IPS DF 4.7 (cell line): Measurements from ENCODE around the gene PTPRG.

ENCODE experiments used
- DNase-seq: peaks from one replicate; pipeline ENCODE4 v3.0.0-alpha.2; 2013; ENCODE audit warnings: low spot score; ENCODE audit errors: extremely low read depth

PTPRG gene

DNA sequence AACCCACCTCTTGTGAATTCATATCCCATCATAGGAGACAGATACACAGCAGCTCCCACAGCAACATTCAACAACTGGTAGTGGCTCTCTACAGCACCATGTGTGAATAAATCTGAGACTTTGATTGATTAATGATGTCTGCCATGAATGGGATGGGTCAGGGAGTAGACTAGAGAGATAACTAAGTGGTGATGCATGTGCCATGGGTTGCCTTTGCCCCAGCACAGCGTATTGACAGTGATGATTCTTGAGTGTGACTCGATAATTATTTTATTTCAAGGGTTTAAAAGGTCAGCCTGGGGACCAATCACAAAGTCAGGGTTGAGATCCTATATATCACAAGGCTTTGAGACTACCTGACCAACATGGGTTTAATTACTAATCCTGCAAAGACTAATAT lies 295.9 kb downstream of the PTPRG start:
- no peak for DNase-seq

DNA sequence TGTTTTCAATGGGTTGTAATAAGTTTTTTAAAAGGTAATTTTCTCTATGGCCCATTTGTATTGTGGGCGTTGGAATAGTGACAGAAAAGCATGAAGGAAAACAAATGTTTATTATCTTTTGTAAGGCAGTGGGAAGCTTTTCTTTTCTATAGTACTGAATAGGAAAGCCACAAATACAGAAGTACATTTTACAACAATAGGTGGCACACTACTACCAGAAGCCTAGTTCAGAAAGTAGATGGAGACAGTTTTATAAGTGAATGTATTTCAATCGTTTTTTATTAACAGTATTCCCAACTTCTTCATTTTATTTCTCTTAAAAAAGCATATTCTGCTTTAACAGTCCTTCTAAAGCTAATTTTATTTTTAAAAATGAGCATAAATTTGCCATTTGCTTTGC lies 296.7 kb downstream of the PTPRG start:
- DNase-seq = no peak

GRCh38 chr3:61861410-61861809 lies 300.0 kb downstream of the PTPRG start:
- no peak for DNase-seq

DNA sequence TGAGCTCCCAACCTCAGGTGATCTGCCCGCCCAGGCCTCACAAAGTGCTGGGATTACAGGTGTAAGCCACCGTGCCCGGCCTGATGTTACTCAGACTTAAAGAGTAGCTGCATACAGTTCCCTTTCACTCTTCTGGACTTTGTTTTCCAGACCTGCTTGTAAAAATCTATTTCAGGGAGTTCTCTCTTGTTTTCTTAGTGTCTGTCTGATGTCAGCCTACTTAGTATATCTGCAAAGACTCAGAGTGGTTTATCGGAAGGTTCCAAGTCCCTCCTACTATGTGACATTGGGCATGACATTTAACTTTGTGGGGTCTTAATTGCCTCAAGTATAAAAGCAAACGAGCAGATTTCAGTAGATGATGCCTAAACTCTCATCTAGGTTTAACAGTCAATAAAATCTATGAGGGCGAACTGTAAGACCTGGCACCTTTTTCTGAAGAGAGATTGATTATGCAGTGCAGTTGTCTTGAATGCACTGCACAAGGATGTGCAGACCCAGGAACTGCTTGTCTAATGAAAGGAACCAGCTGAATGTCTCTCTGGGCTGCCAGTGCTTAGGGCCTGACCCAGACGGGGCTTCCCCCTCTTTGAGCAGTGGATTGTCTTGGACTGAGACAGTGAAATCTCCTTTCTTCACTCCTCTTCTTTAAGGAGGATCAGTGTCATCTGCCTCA lies 301.4 kb downstream of the PTPRG start:
- no peak for DNase-seq

DNA sequence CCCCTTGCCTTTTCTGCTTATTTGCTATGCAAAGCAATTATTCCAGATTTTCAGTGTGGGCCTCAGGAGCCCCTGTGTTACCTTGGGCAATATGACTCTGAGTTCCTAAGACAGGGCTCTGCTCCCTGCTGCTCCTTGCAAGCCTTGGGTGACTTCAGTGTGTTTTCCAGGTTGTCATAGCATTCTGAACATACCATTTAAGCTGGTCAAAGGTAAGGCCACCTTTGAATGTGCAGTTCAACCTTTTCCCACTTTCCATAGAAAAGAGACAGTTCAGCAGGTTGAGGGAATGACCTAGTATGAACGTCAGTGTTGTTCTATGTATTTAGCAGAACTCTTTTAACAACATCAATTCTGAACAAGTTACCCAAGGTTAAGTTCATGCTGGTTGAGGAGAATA lies 302.2 kb downstream of the PTPRG start:
- no peak for DNase-seq

- DNase-seq = no peak
Observed at GRCh38 chr3:61864886-61865285, 303.5 kb downstream of the PTPRG start.

- DNase-seq = no peak
Observed at GRCh38 chr3:61865466-61866152, 304.2 kb downstream of the PTPRG start.

DNA sequence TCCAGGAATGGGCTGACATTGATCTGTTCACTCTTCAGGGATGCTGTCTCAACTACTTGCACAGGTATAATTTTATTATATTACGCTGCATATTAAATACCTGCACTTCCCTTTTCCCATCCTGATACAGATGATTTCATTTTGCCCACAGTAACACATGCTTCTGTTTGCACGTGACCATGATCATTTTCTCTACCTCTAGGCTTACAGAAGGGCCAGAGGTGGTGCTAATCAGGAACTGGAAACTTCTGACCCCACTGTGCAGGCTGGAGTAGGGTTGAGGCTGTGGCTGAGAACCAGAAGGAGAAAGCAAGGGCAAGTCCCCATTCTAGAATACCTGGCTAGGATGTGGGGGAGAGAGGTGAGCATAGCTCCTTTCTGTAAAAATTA lies 304.8 kb downstream of the PTPRG start:
- no peak for DNase-seq

- DNase-seq = no peak
Observed at GRCh38 chr3:61866961-61867461, 305.6 kb downstream of the PTPRG start.

GRCh38 chr3:61868499-61868898 lies 307.1 kb downstream of the PTPRG start:
- DNase-seq = no peak

- DNase-seq = no peak
Observed at GRCh38 chr3:61869371-61869770, 308.0 kb downstream of the PTPRG start.

GRCh38 chr3:61871644-61872043 lies 310.3 kb downstream of the PTPRG start:
- DNase-seq = no peak

DNA sequence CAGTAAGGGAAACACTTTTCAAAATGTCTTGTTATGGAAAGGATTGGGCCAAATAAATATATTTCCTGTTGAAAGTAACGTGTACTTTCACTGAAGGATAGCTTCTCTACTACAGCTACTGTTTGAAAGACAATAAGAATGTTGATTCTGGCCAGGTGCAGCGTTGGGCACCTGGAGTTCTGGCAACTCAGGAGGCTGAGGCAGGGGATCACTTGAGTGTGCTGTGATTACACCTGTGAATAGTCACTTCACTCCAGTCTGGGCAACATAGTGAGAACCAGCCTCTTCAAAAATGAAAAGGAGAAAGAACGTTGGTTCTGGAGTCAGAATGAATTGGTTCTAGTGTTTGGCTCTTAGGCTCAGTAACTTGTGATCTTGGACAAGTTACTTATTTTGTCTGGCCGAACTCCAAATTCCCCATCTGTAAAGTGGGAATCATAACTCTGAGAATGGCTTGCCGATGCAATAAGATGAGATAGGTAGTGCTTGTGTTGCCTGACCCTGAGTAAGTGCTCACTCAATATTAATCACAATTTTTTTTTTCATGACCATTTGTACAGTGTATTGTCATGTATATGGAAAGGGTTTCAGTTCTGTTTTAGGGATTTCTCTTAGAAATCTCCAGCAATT lies 310.8 kb downstream of the PTPRG start:
- DNase-seq = no peak

- no peak for DNase-seq
Observed at GRCh38 chr3:61875046-61875844, 313.9 kb downstream of the PTPRG start.

DNA sequence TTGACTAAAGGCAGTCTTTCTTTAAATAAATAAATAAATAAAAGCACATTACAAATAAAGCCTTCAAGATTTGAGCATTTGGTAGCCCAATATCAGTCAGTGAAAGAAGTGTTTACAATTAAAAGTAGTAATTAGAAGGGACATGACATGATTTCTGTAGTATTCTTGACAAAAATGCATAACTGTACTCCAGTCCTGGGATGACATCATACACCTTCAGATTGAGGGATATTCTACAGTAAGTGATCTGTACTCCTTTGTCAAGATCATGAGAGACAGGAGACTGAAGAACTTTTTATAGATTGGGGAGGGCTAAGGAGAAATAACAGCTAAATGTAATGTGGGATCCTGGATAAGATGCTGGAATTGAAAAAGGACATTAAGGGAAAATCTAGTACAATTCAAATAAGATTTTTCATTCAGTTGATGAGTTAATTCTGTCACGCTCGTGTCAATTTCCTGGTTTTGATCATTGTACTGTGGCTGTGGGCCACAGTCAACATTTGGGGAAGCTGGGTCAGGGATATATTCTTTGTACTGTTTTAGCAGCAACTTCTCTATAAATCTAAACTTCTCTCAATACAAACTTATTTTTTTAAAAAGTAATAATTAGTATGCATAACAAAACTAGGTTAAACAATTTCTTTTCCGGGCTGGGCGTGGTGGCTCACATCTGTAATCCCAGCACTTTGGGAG lies 314.8 kb downstream of the PTPRG start:
- no peak for DNase-seq

DNA sequence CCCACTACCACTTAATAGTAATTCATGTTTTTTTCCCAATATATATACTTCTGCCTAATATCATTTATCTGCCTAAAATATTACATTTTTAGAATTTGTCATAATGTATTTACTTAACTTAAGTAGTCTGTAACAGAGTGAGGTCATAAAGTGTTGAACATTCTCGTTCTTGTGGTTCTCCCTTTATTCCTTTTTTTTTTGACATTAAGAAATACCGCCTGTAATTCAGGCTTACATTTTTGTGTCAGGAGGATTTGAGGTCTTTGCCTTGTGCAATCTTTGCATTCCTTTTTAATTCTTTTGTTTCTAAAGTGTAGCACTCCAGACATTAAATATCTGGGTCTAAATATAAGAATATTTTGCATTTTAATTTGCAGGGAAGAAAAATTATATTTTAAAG lies 315.4 kb downstream of the PTPRG start:
- DNase-seq = no peak

DNA sequence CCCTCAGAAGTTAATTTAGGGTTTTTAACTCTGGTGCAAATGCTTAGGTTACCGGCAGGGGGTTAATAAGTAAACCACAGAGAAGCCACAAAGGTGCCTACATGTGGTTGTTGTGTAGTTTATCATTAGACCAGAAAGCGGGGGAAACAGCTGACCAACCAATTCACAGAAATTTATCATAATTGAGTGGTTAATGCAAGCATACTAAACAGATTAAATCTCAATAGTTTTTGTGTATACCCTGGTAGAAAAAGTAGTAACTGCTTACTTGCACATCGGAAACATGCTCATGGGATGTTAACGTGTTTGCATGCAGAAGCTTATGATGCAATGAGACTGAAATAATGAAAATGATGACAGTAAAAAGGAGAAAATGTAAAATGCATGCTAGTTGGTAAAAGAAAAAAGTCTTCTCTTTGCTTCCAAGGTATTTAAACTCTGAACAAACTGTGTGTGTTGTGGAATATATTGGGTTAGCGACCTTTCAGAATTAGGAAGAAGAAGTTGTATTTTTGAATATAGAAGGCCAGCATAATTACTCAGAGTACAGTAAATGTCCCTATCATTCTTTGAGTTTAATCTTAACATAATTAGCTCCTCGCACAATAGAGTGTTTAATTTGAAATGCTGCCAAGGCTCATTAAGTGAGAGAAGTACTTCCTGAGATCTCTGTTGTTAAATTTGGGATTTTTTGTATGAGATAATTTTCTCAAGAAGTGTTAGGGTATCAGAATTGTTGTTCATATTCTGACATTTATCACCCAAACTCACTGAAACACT lies 316.2 kb downstream of the PTPRG start:
- no peak for DNase-seq

GRCh38 chr3:61882253-61882652 lies 320.9 kb downstream of the PTPRG start:
- DNase-seq = no peak

GRCh38 chr3:61884794-61885193 lies 323.4 kb downstream of the PTPRG start:
- no peak for DNase-seq

GRCh38 chr3:61885414-61885813 lies 324.0 kb downstream of the PTPRG start:
- DNase-seq = no peak
